ENCODE measurements around the gene ANO10.

DNA sequence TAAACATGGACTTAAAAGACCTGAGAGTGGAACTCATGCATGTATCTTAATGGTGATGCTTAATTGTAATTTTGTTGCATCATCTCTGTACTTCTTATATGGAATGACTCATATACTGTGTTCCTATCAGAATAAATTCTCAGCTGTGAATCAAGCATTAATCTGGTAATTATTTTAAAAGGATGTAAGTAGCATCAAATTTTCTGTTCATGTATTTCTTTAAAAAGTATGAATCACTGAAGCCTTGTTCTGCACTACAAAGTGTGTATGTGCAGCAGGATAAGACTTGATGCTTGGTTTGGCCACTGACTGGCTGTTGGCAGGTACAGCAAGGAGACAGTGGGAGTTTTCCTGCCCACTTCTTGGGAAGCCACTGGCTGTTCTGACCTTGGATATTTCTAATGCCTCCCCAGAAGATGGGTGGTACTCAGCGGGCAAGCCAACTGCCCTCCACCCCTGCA lies 123.9 kb downstream of the ANO10 start:
- TF ChIP-seq SMC3 (conservative IDR thresholded peaks at IDR 0.05; ENCODE audit: poor library complexity) (no peak), CTCF (IDR thresholded peaks at IDR 0.05; ENCODE audit: poor library complexity, severe bottlenecking) (no peak), EZH2 (IDR thresholded peaks at IDR 0.05; ENCODE audit: borderline replicate concordance, insufficient read depth, low read length, poor library complexity, severe bottlenecking) (no peak)

Data from neural cell (in vitro differentiated cells).